GM10266 (cell line): Measurements from ENCODE around the gene SMARCB1.
"Not testable (repeated sequence)": the region's sequence is repeated elsewhere in the genome, so short reads cannot be mapped to it uniquely, and the experiment has no call there.

Experiments used
- DNase-seq: peaks from one replicate; pipeline ENCODE4 v3.0.0; 2012; ENCODE audit errors: extremely low spot score
- CTCF ChIP-seq: IDR thresholded peaks from 2 replicates; pipeline ENCODE4 v1.5.1; 2012; ENCODE audit warnings: mild to moderate bottlenecking, low read depth; ENCODE audit not compliant: control insufficient read depth, insufficient read depth; ENCODE audit errors: missing control alignments

Gene SMARCB1

GRCh38 chr22:23850136-23850611 lies 63.4 kb downstream of the SMARCB1 start:
- DNase-seq, result no peak
- no peak for TF ChIP-seq CTCF

GRCh38 chr22:23856721-23857605 lies 70.2 kb downstream of the SMARCB1 start:
- no peak for DNase-seq
- TF ChIP-seq CTCF, result no peak

GRCh38 chr22:23857606-23858483 lies 71.1 kb downstream of the SMARCB1 start, which contains the start of gene SLC2A11:
TSS of gene SLC2A11 (plus strand) at chr22:23857875. CDS start at chr22:23858000, 125 bp downstream.
- peak; percentile 97 for DNase-seq
- TF ChIP-seq CTCF, result peak; percentile 9

GRCh38 chr22:23858484-23858815 lies 71.7 kb downstream of the SMARCB1 start:
- DNase-seq, result no peak
- TF ChIP-seq CTCF, result no peak

GRCh38 chr22:23859201-23859600 lies 72.4 kb downstream of the SMARCB1 start:
- DNase-seq, result no peak
- TF ChIP-seq CTCF, result no peak

GRCh38 chr22:23860187-23860586 lies 73.4 kb downstream of the SMARCB1 start:
- DNase-seq, result not testable (repeated sequence)

GRCh38 chr22:23862103-23862502 lies 75.3 kb downstream of the SMARCB1 start:
- peak; percentile 77 for TF ChIP-seq CTCF

GRCh38 chr22:23864499-23865154 lies 77.9 kb downstream of the SMARCB1 start:
- DNase-seq, result not testable (repeated sequence)

More at GRCh38 chr22:23862103-23862502, 75.3 kb downstream of the SMARCB1 start:
- DNase-seq, result peak; percentile 69
